IgD-negative memory B cell (primary cell): ENCODE data around the gene LYAR. TPM values are rescaled to one million over a fixed set of nuclear protein-coding genes. Genes with fewer than 3 reads are reported as not detected.

Source experiments
- H3K27ac Mint-ChIP-seq, 3 donors: one replicate each; pipeline ENCODE4 v1.8.0; 2020 to 2022; ENCODE audit warnings: mild to moderate bottlenecking in 3 of 3, mixed read lengths in 3 of 3, moderate library complexity in 1 of 3
- H3K27me3 Mint-ChIP-seq: one replicate; pipeline ENCODE4 v1.8.0; 2021; ENCODE audit warnings: mixed read lengths
- H3K36me3 Mint-ChIP-seq: one replicate; pipeline ENCODE4 v1.8.0; 2020; ENCODE audit warnings: mild to moderate bottlenecking, mixed read lengths
- H3K4me1 Mint-ChIP-seq, 3 donors: one replicate each; pipeline ENCODE4 v1.8.0; 2020 to 2022; ENCODE audit warnings: mixed read lengths in 3 of 3, mild to moderate bottlenecking in 1 of 3
- H3K4me3 Mint-ChIP-seq, 4 donors: one replicate each; pipeline ENCODE4 v1.8.0; 2020 to 2022; ENCODE audit warnings: mild to moderate bottlenecking in 4 of 4, mixed read lengths in 4 of 4, moderate library complexity in 3 of 4
- H3K9me3 Mint-ChIP-seq, 3 donors: one replicate each; pipeline ENCODE4 v1.8.0; 2020 to 2021; ENCODE audit warnings: mixed read lengths in 3 of 3, mild to moderate bottlenecking in 1 of 3
- polyA plus RNA-seq: library from polyadenylated mRNA; unstranded; fragments of 300-500 nt; fragmentation: Illumina TruSeq; gene quantifications from one replicate; pipeline ENCODE4 v1.2.3, GENCODE V29; 2021

Gene LYAR
- polyA plus RNA-seq = 18.9 TPM

- peaks cover 15 to 31% (median 31%) of the 10 kb centered on the region in 3 donors for H3K4me1 Mint-ChIP-seq
- H3K27me3 Mint-ChIP-seq = no peaks in the 10 kb centered on the region
- H3K4me3 Mint-ChIP-seq = peak within 1 kb of the TSS; percentile 95 to 99 (median 98)
- no peaks in the 10 kb centered on the region for H3K9me3 Mint-ChIP-seq
- peak within 1 kb of the TSS; percentile 75 to 92 (median 83) for H3K27ac Mint-ChIP-seq
- H3K36me3 Mint-ChIP-seq = peaks cover 7% of the 10 kb centered on the region
Measured at GRCh38 chr4:4289941-4290850, at the start of gene LYAR, which contains the start of gene ZBTB49. Gene LYAR, minus strand, starts transcription at chr4:4290154. Its CDS starts 6,412 bp downstream, at chr4:4283742. Gene ZBTB49, plus strand, starts transcription at chr4:4290251. Its CDS starts 9,695 bp downstream, at chr4:4299946.

GRCh38 chr4:4339504-4340085 lies 49.6 kb upstream of the LYAR start:
- H3K9me3 Mint-ChIP-seq = no peaks in the 10 kb centered on the region
- H3K4me3 Mint-ChIP-seq = no peak overlapping the region
- H3K27me3 Mint-ChIP-seq = peaks cover 16% of the 10 kb centered on the region
- H3K36me3 Mint-ChIP-seq = no peaks in the 10 kb centered on the region
- H3K27ac Mint-ChIP-seq = no peak overlapping the region
- H3K4me1 Mint-ChIP-seq = peaks cover 7 to 9% (median 8%) of the 10 kb centered on the region in 3 donors

- Mint-ChIP-seq H3K36me3 (no peaks in the 10 kb centered on the region), H3K27me3 (peaks cover 15% of the 10 kb centered on the region), H3K27ac (no peak overlapping the region), H3K4me1 (peaks cover 2 to 7% (median 5%) of the 10 kb centered on the region in 3 donors), H3K9me3 (no peaks in the 10 kb centered on the region), H3K4me3 (no peak overlapping the region)
Measured at GRCh38 chr4:4338210-4339001, 48.5 kb upstream of the LYAR start.

GRCh38 chr4:4334798-4335520 lies 45.0 kb upstream of the LYAR start:
- peaks cover 4% of the 10 kb centered on the region for H3K36me3 Mint-ChIP-seq
- H3K27ac Mint-ChIP-seq = peak overlapping the region in 1 of 3 donors; percentile 53
- H3K9me3 Mint-ChIP-seq = peaks cover 0 to 3% (median 0%) of the 10 kb centered on the region in 3 donors
- peak overlapping the region in 1 of 4 donors; percentile 20 for H3K4me3 Mint-ChIP-seq
- H3K4me1 Mint-ChIP-seq = peaks cover 2 to 5% (median 3%) of the 10 kb centered on the region in 3 donors
- H3K27me3 Mint-ChIP-seq = peaks cover 13% of the 10 kb centered on the region

GRCh38 chr4:4333265-4333706 lies 43.3 kb upstream of the LYAR start:
- peaks cover 2 to 5% (median 3%) of the 10 kb centered on the region in 3 donors for H3K4me1 Mint-ChIP-seq
- H3K9me3 Mint-ChIP-seq = peaks cover 0 to 4% (median 0%) of the 10 kb centered on the region in 3 donors
- peaks cover 12% of the 10 kb centered on the region for H3K27me3 Mint-ChIP-seq
- H3K27ac Mint-ChIP-seq = no peak overlapping the region
- H3K36me3 Mint-ChIP-seq = peaks cover 4% of the 10 kb centered on the region
- H3K4me3 Mint-ChIP-seq = no peak overlapping the region

- Mint-ChIP-seq H3K4me1 (peaks cover 2 to 5% (median 3%) of the 10 kb centered on the region in 3 donors), H3K4me3 (no peak overlapping the region), H3K27me3 (peaks cover 12% of the 10 kb centered on the region), H3K36me3 (peaks cover 4% of the 10 kb centered on the region), H3K27ac (peak overlapping the region in 1 of 3 donors; percentile 78), H3K9me3 (peaks cover 0 to 4% (median 0%) of the 10 kb centered on the region in 3 donors)
Measured at GRCh38 chr4:4332529-4332928, 42.6 kb upstream of the LYAR start.

GRCh38 chr4:4330794-4331193 lies 40.8 kb upstream of the LYAR start:
- Mint-ChIP-seq H3K36me3 (peaks cover 4% of the 10 kb centered on the region), H3K9me3 (peaks cover 0 to 4% (median 0%) of the 10 kb centered on the region in 3 donors), H3K27me3 (peaks cover 11% of the 10 kb centered on the region), H3K27ac (no peak overlapping the region), H3K4me1 (peaks cover 2 to 5% (median 3%) of the 10 kb centered on the region in 3 donors), H3K4me3 (no peak overlapping the region)

- peaks cover 3% of the 10 kb centered on the region for H3K27me3 Mint-ChIP-seq
- peaks cover 0 to 1% (median 0%) of the 10 kb centered on the region in 3 donors for H3K4me1 Mint-ChIP-seq
- H3K9me3 Mint-ChIP-seq = peaks cover 0 to 4% (median 0%) of the 10 kb centered on the region in 3 donors
- peaks cover 4% of the 10 kb centered on the region for H3K36me3 Mint-ChIP-seq
- no peak overlapping the region for H3K27ac Mint-ChIP-seq
- no peak overlapping the region for H3K4me3 Mint-ChIP-seq
Measured at GRCh38 chr4:4329496-4329895, 39.5 kb upstream of the LYAR start.

GRCh38 chr4:4328840-4329239 lies 38.9 kb upstream of the LYAR start:
- no peak overlapping the region for H3K4me3 Mint-ChIP-seq
- no peaks in the 10 kb centered on the region for H3K27me3 Mint-ChIP-seq
- H3K36me3 Mint-ChIP-seq = peaks cover 4% of the 10 kb centered on the region
- peaks cover 0 to 1% (median 0%) of the 10 kb centered on the region in 3 donors for H3K4me1 Mint-ChIP-seq
- H3K27ac Mint-ChIP-seq = no peak overlapping the region
- peaks cover 0 to 4% (median 0%) of the 10 kb centered on the region in 3 donors for H3K9me3 Mint-ChIP-seq

- no peaks in the 10 kb centered on the region for H3K27me3 Mint-ChIP-seq
- no peak overlapping the region for H3K27ac Mint-ChIP-seq
- peaks cover 0 to 1% (median 0%) of the 10 kb centered on the region in 3 donors for H3K4me1 Mint-ChIP-seq
- no peak overlapping the region for H3K4me3 Mint-ChIP-seq
- H3K36me3 Mint-ChIP-seq = peaks cover 4% of the 10 kb centered on the region
- peaks cover 0 to 4% (median 0%) of the 10 kb centered on the region in 3 donors for H3K9me3 Mint-ChIP-seq
Measured at GRCh38 chr4:4328206-4328605, 38.3 kb upstream of the LYAR start.

- Mint-ChIP-seq H3K36me3 (peaks cover 4% of the 10 kb centered on the region), H3K27me3 (no peaks in the 10 kb centered on the region), H3K9me3 (peaks cover 0 to 4% (median 0%) of the 10 kb centered on the region in 3 donors), H3K4me1 (peaks cover 0 to 1% (median 0%) of the 10 kb centered on the region in 3 donors), H3K27ac (no peak overlapping the region), H3K4me3 (no peak overlapping the region)
Measured at GRCh38 chr4:4327652-4328121, 37.7 kb upstream of the LYAR start.

GRCh38 chr4:4326166-4326565 lies 36.2 kb upstream of the LYAR start:
- no peaks in the 10 kb centered on the region for H3K4me1 Mint-ChIP-seq
- no peaks in the 10 kb centered on the region for H3K27me3 Mint-ChIP-seq
- H3K36me3 Mint-ChIP-seq = peaks cover 7% of the 10 kb centered on the region
- H3K4me3 Mint-ChIP-seq = no peak overlapping the region
- peaks cover 0 to 4% (median 0%) of the 10 kb centered on the region in 3 donors for H3K9me3 Mint-ChIP-seq
- no peak overlapping the region for H3K27ac Mint-ChIP-seq

GRCh38 chr4:4325321-4325720 lies 35.4 kb upstream of the LYAR start:
- Mint-ChIP-seq H3K9me3 (peaks cover 0 to 4% (median 0%) of the 10 kb centered on the region in 3 donors), H3K4me1 (no peaks in the 10 kb centered on the region), H3K4me3 (no peak overlapping the region), H3K27ac (no peak overlapping the region), H3K27me3 (no peaks in the 10 kb centered on the region), H3K36me3 (peaks cover 6% of the 10 kb centered on the region)
